Lower lobe of right lung (tissue), 2 donors: Measurements from ENCODE around the gene SESN3. TPM values are rescaled to one million over a fixed set of nuclear protein-coding genes. Genes with fewer than 3 reads are reported as not detected.

Source experiments
- ATAC-seq, 2 donors: fragments of 200-7000 bp; cut with Tn5 transposase; one replicate each; pipeline ENCODE4 v1.9.1; 2020 to 2022; ENCODE audit warnings: mild to moderate bottlenecking in 2 of 2, moderate library complexity in 2 of 2
- DNase-seq: peaks from one replicate; pipeline ENCODE4 v3.0.0-alpha.2; 2020
- H3K27ac ChIP-seq: fragments of 200-600 bp; one replicate; pipeline ENCODE4 v1.8.0; 2022
- H3K27me3 ChIP-seq: fragments of 200-600 bp; one replicate; pipeline ENCODE4 v1.8.0; 2022; ENCODE audit warnings: low read depth
- H3K36me3 ChIP-seq: fragments of 200-600 bp; one replicate; pipeline ENCODE4 v1.8.0; 2022; ENCODE audit warnings: mild to moderate bottlenecking
- H3K4me1 ChIP-seq: fragments of 200-600 bp; one replicate; pipeline ENCODE4 v1.8.0; 2022
- H3K4me3 ChIP-seq: fragments of 200-600 bp; one replicate; pipeline ENCODE4 v1.8.0; 2022; ENCODE audit warnings: mild to moderate bottlenecking
- H3K9me3 ChIP-seq: fragments of 200-600 bp; one replicate; pipeline ENCODE4 v1.8.0; 2022
- intact Hi-C: fragments of 100-400 bp; cut with DNase I; formaldehyde crosslinking; loops from one replicate; pipeline ENCODE4 v1.11.0; 2022
- total RNA-seq: library from RNA; stranded (reverse); fragmentation: NEBNext Ultra II Directional; extraction: Animal tissue kit (Norgen Biotek cat#: 25700); gene quantifications from one replicate; pipeline ENCODE4 v1.2.1, GENCODE V29; 2021
- TF ChIP-seq, protein P1 (sequence below): fragments of 200-600 bp; IDR thresholded peaks from one replicate; pipeline ENCODE4 v1.8.0; 2022; ENCODE audit warnings: antibody characterized with exemption, mild to moderate bottlenecking
- donor health status: DM: no; HTN: yes; CAD: no; lungs with severe emphysema.

The SESN3 gene
- total RNA-seq, 1 donor from 2014 or later: 33.8 TPM

- Histone ChIP-seq H3K4me1 (peaks cover 19% of the 10 kb centered on the region), H3K4me3 (no peak overlapping the region), H3K27ac (no peak overlapping the region), H3K9me3 (no peaks in the 10 kb centered on the region), H3K27me3 (no peaks in the 10 kb centered on the region), H3K36me3 (no peaks in the 10 kb centered on the region)
- intact Hi-C loops: no loop called here
- no peak for ATAC-seq
- DNase-seq: no peak
- TF ChIP-seq, protein P1, sequence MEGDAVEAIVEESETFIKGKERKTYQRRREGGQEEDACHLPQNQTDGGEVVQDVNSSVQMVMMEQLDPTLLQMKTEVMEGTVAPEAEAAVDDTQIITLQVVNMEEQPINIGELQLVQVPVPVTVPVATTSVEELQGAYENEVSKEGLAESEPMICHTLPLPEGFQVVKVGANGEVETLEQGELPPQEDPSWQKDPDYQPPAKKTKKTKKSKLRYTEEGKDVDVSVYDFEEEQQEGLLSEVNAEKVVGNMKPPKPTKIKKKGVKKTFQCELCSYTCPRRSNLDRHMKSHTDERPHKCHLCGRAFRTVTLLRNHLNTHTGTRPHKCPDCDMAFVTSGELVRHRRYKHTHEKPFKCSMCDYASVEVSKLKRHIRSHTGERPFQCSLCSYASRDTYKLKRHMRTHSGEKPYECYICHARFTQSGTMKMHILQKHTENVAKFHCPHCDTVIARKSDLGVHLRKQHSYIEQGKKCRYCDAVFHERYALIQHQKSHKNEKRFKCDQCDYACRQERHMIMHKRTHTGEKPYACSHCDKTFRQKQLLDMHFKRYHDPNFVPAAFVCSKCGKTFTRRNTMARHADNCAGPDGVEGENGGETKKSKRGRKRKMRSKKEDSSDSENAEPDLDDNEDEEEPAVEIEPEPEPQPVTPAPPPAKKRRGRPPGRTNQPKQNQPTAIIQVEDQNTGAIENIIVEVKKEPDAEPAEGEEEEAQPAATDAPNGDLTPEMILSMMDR: no peak
Observed at GRCh38 chr11:95262994-95263765, 32.2 kb upstream of the SESN3 start.

DNA sequence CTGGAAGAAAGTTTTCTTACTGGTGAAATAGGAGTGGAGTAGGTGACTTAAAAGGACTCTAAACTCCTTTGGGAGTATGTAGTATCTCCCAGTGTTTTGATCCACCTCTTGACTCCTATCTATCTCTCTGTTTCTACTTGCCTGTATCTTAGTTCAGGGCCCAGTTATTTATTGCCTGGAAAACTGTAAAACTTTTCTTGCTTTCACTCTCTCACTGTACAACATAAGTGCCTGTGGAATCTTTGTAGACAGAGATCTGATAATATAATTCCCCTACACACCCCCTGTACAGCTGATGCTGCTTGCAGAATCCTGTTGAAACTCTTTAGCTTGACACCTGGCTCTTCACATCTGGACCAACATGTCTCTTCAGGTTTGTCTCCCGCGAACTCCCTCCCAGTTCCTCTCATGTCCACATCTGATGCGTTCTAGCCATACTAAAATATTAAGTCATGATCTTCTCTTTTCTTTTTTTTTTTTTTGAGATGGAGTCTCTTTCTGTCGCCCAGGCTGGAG lies 26.5 kb upstream of the SESN3 start:
- H3K36me3 ChIP-seq: no peaks in the 10 kb centered on the region
- intact Hi-C loops: no loop called here
- TF ChIP-seq, protein P1: no peak
- H3K4me3 ChIP-seq: no peak overlapping the region
- H3K4me1 ChIP-seq: peaks cover 33% of the 10 kb centered on the region
- H3K9me3 ChIP-seq: no peaks in the 10 kb centered on the region
- no peak for ATAC-seq
- H3K27ac ChIP-seq: no peak overlapping the region
- H3K27me3 ChIP-seq: no peaks in the 10 kb centered on the region
- DNase-seq: no peak

DNA sequence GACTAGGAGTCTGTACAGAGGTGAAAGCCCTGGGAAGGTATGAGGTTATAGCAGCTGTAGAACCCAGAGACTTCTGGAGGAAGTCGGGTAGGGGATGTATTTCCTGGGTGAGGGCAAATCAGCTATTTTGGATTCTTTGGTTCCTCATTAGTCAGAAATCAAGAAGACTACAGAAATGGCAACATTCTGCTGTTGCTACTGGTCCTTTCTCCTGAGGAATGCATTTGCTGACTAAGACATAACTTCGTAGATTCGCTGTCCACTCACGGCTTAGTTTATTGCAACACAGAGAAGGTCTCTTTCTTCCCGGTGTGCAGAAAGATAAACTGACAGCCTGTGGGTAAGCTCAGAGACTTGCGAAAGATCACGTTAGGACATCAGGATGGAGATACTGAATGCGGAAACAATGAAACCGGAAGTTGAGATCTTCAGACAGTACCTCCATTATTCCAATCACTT lies 25.3 kb upstream of the SESN3 start:
- peak; percentile 20 to 56 for ATAC-seq
- intact Hi-C loops: no loop called here
- Histone ChIP-seq H3K9me3 (no peaks in the 10 kb centered on the region), H3K27ac (peak overlapping the region; percentile 60), H3K27me3 (no peaks in the 10 kb centered on the region), H3K36me3 (no peaks in the 10 kb centered on the region), H3K4me1 (peaks cover 33% of the 10 kb centered on the region), H3K4me3 (no peak overlapping the region)
- TF ChIP-seq, protein P1: no peak
- no peak for DNase-seq

DNA sequence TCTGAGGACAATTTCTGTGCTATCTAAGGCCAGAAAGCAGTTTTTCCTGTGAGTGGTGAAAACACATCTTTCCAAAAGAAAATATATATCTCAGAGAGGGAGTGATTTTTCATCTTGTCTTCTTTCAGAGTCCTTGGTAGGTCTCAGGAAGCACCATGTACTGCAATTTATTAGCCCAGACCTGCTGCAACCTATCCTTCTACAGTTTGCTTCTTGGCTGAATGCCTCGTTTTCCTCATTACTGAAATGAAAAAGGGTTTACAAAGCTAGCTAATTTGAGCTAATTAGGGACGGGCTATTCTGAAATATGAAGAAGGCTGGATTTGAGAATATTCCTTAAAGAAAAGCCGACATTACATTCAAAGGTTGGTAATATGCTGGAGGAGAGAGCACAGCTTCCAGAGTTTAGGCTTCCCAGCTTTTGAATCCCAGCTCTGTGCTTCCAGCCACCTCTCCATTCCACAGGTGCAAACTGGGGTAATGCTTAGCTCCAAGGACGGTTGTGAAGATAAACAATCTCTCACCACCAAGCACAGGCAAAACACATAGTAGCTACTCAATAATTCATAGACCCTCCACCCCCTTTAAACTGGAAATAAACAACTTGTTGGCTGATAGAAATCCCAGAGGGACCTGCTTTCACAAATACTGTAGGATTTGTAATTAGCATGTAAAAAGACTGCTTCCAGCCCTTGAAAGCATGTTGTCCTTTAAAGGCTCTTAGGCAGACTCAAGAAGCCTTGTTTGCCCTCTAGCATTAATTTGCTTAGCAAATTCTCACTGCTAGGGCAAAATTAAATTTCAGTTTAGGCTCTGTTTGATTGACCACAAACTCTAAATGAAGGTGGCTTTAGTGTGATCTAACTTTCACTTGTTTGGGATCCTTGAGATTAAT lies 24.5 kb upstream of the SESN3 start:
- ATAC-seq (no peak), DNase-seq (no peak)
- Histone ChIP-seq H3K36me3 (no peaks in the 10 kb centered on the region), H3K9me3 (no peaks in the 10 kb centered on the region), H3K4me1 (peaks cover 33% of the 10 kb centered on the region), H3K4me3 (no peak overlapping the region), H3K27me3 (no peaks in the 10 kb centered on the region), H3K27ac (peak overlapping the region; percentile 60)
- TF ChIP-seq, protein P1: no peak
- intact Hi-C loops: no loop called here

- no peaks in the 10 kb centered on the region for H3K36me3 ChIP-seq
- H3K9me3 ChIP-seq: no peaks in the 10 kb centered on the region
- ATAC-seq (peak in 1 of 2 donors; percentile 28), DNase-seq (no peak)
- TF ChIP-seq, protein P1: no peak
- H3K27ac ChIP-seq: peak overlapping the region; percentile 73
- intact Hi-C loops: no loop called here
- H3K27me3 ChIP-seq: no peaks in the 10 kb centered on the region
- no peak overlapping the region for H3K4me3 ChIP-seq
- peaks cover 33% of the 10 kb centered on the region for H3K4me1 ChIP-seq
Observed at GRCh38 chr11:95254716-95255115, 23.7 kb upstream of the SESN3 start.
